Kidney capillary endothelial cell (primary cell): Measurements from ENCODE around the gene USP14.

Source experiments
- DNase-seq: peaks from one replicate; pipeline ENCODE4 v3.0.0-alpha.2; 2018; ENCODE audit warnings: low spot score

USP14 gene

DNA sequence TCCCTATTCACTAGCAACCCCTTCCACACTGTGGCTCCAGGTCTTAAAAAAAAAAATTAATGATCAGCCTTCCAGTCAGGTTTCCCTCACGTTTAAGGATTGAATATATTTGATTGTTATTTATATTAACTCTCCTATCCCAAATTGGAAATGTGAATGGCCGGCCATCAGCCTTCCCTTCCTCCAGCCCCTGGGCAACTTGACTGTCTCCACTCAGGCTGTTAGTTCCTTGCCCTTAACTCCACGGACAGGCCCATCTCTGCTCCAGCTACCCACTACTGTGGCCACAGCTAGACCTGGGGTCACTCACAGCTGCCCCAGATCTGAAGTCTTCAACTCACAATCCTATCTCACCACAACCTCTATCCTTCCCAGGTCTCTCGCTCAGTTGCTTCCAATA, 69.5 kb downstream of the USP14 start:
- DNase-seq = no peak

DNA sequence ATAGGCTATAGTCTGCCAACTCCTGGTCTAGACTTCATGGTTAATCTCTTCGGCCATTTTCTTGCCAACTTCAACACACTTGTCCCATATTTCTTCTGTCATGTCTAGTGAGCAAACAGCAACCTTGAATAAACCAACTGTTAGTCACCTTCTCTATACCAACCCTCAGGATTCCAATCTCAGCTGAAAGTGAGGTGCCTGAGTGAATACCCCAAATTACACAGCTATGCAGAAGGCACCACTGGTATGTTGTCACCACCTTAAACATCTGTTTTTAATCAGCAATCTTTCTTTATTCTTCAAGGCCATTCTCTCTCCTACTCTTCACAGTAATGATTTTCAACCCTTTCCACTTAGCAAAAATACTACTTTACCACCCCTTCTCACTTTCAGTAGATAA, 70.2 kb downstream of the USP14 start:
- no peak for DNase-seq

DNA sequence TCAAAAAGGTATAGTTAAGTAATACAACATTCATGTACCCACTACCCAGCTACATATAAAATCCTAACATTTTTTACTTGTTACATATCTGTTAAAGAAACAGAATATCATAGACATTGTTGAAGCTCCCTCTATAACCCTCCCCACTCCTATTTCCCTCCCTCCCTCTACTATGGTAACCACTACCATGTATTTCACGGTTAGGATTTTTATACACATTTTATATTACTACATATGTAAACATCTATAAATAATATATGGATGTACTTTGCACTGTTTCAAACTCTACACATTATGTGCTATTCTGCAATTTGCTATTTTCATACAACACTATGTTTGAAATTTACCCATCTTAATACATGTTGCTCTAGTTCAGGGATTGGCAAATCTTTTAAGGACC, 73.2 kb downstream of the USP14 start:
- no peak for DNase-seq

DNA sequence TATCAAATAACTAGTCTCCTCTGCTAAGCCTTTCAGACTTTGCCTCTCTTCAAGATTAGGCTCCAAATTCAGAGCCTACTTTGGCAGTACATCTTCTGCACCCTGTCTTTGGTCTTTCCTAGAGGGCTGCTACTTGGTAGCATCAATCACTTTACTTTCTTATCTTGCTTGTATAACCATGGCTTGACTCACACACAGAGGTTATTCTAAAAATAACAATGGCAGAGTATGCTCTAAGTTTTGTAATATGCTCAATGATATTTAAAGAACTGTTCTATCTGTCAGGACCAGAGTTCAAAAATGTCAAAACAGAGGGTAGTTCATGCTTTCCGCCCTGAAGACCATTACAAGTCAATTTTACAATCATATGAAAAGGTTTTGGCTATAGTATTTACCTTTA, 81.8 kb downstream of the USP14 start:
- no peak for DNase-seq

DNA sequence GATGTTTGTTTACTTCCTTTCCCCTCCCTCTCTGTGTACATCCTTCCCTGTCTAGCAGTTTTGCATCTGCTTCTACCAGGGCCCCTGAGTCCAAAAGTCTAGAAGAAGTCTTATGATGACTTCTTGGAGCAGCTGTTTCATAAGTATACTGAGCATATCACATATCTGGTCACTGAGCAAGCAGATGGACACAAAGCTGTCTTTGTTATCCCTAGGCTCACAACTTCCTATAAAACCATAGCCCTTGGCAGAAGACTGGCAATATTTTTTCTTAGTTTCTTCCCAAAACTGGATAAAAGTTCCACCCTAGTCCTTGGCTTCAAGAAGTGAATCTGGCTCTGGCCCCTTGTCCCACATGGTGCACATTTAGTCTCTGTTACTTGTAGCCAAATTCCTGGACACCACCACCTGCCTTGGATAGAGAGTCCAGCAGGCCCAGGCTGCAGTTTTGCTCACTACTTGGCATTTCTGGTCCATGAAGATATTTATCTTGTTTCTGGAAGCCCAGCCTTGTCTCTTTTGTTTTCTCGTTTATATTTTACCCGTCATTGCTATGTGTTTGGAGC, 87.0 kb downstream of the USP14 start:
- no peak for DNase-seq

DNA sequence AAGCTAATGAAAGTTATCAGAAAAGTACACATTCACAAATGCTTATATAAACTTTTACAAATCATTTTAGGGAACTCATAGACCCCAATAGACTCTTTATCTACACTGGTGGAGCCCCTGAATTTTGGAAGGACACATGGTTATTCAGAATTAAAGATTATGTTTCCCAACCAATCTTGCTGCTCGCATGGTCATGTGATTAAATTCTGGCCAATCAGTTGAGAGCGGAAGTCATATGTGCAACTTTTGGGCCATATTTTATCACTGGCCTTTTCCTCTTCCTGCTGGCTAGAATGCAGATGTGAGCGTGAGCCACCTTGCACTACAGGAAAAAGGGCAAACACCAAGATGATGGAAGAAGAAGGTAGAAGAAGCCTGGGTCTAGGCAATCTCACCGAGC, 89.7 kb downstream of the USP14 start:
- DNase-seq = no peak

DNA sequence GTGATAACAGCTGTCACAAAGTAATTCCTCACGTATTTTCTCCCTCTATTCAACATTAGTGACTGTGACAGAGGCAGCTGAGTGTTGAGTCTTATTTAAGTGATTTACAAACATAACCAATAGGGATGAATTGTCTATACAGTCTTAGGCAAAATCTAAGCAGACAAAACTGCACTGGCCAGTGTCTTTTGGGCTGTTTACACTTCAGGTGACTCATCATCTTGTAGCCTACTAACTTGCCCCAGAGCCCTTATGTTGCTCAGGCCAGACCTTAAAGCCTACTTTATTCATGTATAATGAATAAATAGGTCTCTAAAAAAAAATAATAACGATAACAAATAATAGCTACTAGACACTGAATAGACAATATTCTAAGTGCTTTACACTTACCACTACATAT, 92.3 kb downstream of the USP14 start:
- no peak for DNase-seq

DNA sequence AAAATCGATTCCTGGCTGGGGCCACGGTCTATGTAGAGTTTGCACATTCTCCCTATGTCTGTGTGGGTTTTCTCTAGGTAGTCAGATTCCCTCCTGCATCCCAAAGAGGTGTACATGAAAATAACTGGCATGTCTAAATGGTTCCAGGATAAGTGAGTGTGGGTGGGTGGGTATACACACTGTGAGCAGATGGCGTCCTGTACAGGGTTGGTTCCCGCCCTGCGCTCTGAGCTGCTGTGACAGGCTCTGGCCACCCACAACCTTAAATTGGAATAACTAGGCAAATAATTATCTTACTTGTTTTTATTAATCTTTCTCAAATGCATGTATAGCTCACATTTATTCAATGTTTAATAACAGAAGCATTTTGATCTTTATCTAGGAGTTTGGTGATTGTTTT, 93.2 kb downstream of the USP14 start:
- no peak for DNase-seq

DNA sequence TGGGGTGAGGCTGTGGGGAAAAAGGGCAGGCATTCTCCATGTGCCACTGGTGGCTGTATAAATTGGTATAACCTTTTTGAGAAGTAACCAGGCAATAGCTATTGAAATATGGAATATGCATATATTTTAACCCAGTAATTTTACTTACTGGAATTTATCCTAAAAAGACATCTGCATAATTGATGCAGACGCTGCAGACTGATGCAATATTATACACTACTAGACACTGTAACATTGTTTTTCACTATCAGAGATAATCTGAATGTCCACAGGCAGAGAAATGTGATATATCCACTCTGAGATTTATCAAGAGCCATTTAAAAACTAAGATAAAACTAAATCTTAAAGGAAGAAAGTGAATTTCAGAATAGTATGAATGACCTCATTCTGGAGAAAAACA, 94.8 kb downstream of the USP14 start:
- no peak for DNase-seq

DNA sequence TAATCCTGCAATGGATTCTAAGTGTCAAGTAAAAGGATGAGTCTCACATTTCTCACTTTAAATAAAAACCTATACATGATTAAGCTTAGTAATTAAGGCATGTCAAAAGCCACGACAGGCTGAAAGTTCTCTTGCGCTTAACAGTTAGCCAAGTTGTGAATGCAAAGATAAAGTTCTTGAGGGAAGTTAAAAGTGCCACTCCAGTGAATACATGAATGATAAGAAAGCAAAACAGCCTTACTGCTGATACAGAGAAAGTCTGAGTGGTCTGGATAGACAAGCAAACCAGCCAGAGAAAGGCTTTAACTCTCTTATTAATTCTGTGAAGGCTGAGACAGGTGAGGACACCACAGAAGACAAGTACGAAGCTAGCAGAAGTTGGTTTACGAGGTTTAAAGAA, 96.8 kb downstream of the USP14 start:
- DNase-seq = no peak

DNA sequence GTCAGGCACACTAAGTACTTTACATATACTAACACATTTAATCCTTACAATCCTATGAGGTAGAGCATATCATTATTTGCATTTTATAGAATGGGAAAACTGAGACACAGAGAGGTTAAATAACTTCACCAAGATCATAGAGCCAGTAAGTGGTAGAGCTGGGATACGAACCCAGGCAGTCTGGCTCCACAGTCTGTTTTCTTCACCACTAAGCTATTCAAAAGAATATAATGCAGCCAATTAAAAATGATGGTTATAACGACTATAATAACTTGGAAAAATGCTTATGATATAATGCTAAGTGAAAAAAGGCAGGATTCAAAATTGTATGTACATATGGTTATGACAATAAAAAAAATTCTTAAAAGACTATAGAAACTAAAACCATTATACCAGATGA, 102.2 kb downstream of the USP14 start:
- no peak for DNase-seq

DNA sequence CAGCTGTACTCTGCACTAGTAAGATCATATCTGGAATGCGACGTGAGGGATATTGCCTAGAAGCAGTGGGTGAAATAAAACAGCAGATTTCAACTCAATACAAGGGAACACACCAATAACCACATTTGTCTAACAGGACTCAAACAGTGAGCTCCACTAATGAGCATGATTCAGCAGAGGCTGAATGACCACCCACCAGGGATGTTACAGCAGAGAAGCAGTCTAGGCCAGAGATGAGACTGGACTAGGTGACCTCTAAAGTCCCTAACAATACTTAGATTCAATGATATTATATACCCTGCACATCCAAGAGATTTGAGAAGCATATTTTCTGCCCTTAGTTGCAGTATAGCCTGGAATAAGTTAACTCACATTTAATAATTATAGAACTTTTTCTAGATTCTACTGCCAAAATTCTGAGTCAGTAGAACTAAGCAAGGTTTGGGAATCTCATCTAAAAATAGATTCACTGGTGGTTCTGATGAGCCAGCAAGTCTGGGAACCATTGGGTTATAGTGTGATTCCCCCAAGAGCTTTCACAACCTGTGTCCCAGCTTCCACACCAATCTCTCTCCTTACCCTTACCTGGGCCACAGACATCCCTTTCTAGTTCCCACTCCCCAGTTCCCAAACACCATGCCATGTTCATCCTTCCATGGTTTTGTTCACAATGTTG, 103.2 kb downstream of the USP14 start:
- DNase-seq = no peak
